Effector memory CD4-positive, alpha-beta T cell (primary cell): Measurements from ENCODE around the gene TMEM145.

Experiments used
- DNase-seq, 3 donors: peaks; one replicate each; pipeline ENCODE4 v3.0.0-alpha.2; 2020
- H3K27ac ChIP-seq: 2 replicates; pipeline ENCODE4 v1.7.0; 2013; ENCODE audit warnings: mild to moderate bottlenecking, low read length, moderate library complexity; ENCODE audit not compliant: insufficient read depth, poor library complexity, severe bottlenecking
- H3K27me3 ChIP-seq: replicated peaks from 2 replicates; pipeline ENCODE4 v1.7.0; 2013; ENCODE audit warnings: mild to moderate bottlenecking, low read length; ENCODE audit not compliant: insufficient read depth, control insufficient read depth, poor library complexity, severe bottlenecking
- H3K36me3 ChIP-seq: 2 replicates; pipeline ENCODE4 v1.7.0; 2013; ENCODE audit warnings: mild to moderate bottlenecking, low read length, moderate library complexity; ENCODE audit not compliant: control insufficient read depth, insufficient read depth
- H3K4me1 ChIP-seq: 2 replicates; pipeline ENCODE4 v1.7.0; 2013; ENCODE audit warnings: low read length, mild to moderate bottlenecking; ENCODE audit not compliant: control insufficient read depth, insufficient read depth, poor library complexity, severe bottlenecking
- H3K4me3 ChIP-seq: 2 replicates; pipeline ENCODE4 v1.7.0; 2013; ENCODE audit warnings: low read length, low read depth, mild to moderate bottlenecking; ENCODE audit not compliant: insufficient read depth, poor library complexity, severe bottlenecking
- H3K9me3 ChIP-seq: 2 replicates; pipeline ENCODE4 v1.7.0; 2013; ENCODE audit warnings: mild to moderate bottlenecking, low read length, moderate library complexity; ENCODE audit not compliant: control insufficient read depth

TMEM145 gene

DNA sequence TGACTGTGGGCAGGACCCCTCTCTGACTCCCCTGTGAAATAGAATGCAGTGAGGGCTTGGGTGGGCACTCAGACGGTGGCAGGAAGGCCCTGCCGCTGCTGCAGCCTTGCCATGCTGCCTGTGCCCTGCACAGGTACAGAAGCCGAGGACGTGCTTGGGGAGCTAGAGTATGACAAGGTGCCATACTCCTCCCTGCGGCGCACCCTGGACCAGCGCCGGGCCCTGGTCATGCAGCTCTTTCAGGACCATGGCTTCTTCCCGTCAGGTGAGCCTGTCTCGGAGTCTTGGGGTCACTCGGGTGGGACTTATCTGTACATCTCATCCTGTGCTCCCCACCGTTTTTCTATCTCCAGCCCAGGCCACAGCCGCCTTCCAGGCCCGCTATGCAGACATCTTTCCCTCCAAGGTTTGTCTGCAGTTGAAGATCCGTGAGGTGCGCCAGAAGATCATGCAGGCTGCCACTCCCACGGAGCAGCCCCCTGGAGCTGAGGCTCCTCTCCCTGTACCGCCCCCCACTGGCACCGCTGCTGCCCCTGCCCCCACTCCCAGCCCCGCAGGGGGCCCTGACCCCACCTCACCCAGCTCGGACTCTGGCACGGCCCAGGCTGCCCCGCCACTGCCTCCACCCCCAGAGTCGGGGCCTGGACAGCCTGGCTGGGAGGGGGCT, 18.5 kb upstream of the TMEM145 start:
- Histone ChIP-seq H3K4me3 (no peak overlapping the region), H3K27ac (no peak overlapping the region), H3K4me1 (peaks cover 5% of the 10 kb centered on the region), H3K36me3 (peaks cover 49% of the 10 kb centered on the region), H3K27me3 (no peaks in the 10 kb centered on the region), H3K9me3 (no peaks in the 10 kb centered on the region)
- no peak for DNase-seq

DNA sequence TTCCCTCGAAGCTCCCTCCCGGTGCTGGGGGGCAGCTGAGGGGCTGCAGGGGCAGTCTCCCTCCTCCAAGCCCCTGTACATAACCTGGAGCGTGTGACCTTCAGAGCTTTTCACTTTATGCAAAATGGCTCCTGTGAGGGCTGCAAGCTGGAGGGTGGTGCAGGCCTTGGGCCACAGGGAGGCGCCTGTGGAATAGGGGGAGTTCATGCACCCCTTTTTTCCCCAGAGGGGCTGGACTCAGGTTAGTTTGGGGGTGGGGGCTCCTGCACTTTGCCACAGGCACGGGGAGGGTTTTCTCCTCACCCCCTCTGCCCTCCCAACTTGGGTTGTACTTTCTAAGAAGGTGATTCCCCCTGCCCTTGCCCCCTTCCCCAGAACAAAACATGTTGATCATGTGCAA, 17.8 kb upstream of the TMEM145 start:
- no peaks in the 10 kb centered on the region for H3K9me3 ChIP-seq
- no peaks in the 10 kb centered on the region for H3K27me3 ChIP-seq
- peaks cover 5% of the 10 kb centered on the region for H3K4me1 ChIP-seq
- no peak overlapping the region for H3K4me3 ChIP-seq
- H3K27ac ChIP-seq: no peak overlapping the region
- H3K36me3 ChIP-seq: peaks cover 42% of the 10 kb centered on the region
- DNase-seq: no peak

DNA sequence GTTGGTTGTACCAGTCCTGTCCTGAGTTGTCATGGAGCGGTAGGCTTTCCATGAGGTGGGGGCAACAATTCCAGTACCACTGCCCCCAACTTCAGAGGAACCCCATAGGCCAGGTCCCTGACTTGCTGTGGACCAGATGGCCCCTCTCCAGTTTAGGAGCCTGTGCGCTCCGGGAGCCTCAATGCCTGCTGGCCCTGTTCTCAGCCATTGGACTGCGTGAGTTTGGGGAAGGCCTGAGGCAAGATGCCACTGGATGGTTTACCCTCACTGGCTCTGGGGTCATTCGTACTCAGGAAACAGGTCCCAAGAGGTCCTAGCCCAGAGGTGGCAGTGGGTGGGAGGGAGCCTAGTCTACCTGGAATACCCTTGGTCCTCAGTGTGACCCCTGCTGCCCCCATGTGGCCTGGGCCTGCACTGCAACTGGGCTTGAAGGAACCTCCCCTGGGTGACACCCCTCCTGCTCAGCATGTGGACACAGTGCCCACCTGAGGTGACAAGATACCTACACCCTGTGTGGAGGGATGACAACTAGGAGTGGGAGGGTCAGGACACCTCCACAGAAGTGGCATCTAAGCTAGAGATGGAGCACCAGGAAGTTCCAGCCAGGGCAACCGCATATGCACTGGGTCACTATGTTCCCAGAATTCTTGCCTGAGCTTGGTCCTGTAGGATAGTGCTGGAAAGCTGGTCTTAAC, 17.1 kb upstream of the TMEM145 start:
- H3K27ac ChIP-seq: no peak overlapping the region
- no peaks in the 10 kb centered on the region for H3K27me3 ChIP-seq
- peaks cover 36% of the 10 kb centered on the region for H3K36me3 ChIP-seq
- no peaks in the 10 kb centered on the region for H3K9me3 ChIP-seq
- peaks cover 5% of the 10 kb centered on the region for H3K4me1 ChIP-seq
- H3K4me3 ChIP-seq: no peak overlapping the region
- DNase-seq: peak; percentile 73 to 81 (median 74)

DNA sequence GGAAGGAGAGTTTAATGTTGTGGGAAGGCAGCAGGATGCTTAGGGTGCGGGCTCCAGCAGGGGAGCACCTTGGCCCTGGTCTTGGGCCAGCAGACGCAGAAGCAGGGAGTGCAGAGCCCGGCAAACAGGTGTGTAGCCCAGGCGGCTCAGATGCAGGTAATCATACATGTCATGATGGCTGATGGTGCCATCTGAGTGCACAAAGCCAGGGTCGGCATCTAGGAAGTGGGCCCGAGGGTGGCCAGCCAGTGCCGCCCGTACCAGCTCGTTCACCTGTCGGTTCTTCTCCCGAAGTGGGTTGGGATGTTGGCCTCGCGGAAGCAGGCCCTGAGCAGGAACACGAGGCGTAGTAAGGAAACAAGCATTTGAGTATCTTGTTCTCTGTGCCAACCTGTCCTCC, 16.1 kb upstream of the TMEM145 start:
- H3K9me3 ChIP-seq: no peaks in the 10 kb centered on the region
- H3K36me3 ChIP-seq: peaks cover 27% of the 10 kb centered on the region
- no peaks in the 10 kb centered on the region for H3K27me3 ChIP-seq
- no peak overlapping the region for H3K27ac ChIP-seq
- no peak overlapping the region for H3K4me3 ChIP-seq
- peaks cover 7% of the 10 kb centered on the region for H3K4me1 ChIP-seq
- DNase-seq: no peak

DNA sequence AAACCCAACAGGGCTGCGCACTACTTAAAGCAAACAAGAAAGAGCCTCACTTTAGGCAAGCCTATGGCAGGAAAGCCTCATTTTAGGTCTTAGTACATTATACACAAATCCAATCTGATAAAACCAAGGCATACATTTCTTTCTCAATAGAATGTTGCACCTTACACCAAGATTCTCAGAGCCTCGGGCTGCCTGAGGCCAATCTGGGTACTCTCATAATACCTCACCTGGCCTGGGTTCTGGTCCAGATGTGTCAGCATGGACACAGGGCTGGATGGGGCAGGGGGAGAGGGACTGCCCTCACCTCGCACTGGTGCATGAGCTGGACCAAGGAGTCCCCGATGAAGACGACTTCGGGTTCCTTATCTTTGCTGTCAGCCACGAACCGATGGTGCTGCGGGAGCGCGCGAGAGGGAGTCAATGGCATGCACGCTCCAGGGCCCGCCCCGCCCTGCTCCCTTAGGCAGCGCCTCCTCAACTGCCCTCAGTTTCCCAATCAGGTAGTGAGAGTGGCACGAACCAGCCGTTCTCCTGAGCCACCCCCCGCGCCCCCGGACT, 11.4 kb upstream of the TMEM145 start, which contains the start of gene PRR19:
Gene PRR19 (plus strand): TSS at position 487 of the 558 bp plus-strand sequence. CDS start 7,453 bp downstream, outside the sequence.
- H3K4me1 ChIP-seq: peaks cover 13% of the 10 kb centered on the region
- no peaks in the 10 kb centered on the region for H3K9me3 ChIP-seq
- H3K27me3 ChIP-seq: no peaks in the 10 kb centered on the region
- H3K4me3 ChIP-seq: peak within 1 kb of the TSS; percentile 89
- H3K36me3 ChIP-seq: no peaks in the 10 kb centered on the region
- DNase-seq: no peak
- H3K27ac ChIP-seq: peak within 1 kb of the TSS; percentile 67

DNA sequence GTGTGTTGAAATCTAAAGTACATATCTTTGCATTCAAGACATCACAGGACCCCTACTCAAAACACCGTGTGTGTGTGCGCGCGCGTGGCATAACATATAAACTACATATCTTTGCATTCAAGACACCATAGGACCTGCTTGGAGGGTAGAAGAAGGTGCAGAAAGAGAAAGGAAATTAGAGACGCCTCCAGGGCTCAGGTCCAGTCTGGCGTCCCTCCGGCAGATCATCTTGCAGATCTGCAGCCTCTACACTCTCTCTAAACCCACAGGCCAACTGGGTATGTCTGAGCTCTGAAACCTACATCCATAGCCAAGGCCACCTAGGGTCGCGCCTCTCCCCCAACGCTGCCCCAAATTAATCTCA, 10.0 kb upstream of the TMEM145 start:
- Histone ChIP-seq H3K36me3 (no peaks in the 10 kb centered on the region), H3K27ac (no peak overlapping the region), H3K4me3 (peak overlapping the region; percentile 89), H3K27me3 (no peaks in the 10 kb centered on the region), H3K9me3 (no peaks in the 10 kb centered on the region), H3K4me1 (peaks cover 13% of the 10 kb centered on the region)
- DNase-seq: no peak

DNA sequence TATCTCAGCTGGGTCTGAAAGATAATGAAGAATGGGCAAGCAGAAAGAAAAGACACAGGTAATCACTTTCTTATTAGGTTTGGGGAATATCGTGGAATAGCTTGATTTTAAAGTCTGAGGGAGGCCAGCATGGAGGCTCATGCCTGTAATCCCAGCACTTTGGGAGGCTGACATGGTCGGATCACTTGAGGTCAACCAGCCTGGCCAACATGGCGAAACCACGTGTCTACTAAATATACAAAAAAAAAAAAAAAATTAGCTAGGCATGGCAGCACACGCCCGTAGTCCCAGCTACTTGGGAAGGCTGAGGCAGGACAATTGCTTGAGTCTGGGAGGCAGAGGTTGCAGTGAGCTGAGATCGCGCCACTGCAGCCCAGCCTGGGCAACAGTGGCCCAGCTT, 9.2 kb upstream of the TMEM145 start:
- Histone ChIP-seq H3K4me3 (no peak overlapping the region), H3K9me3 (no peaks in the 10 kb centered on the region), H3K27ac (no peak overlapping the region), H3K36me3 (no peaks in the 10 kb centered on the region), H3K4me1 (peaks cover 13% of the 10 kb centered on the region), H3K27me3 (no peaks in the 10 kb centered on the region)
- DNase-seq: no peak

DNA sequence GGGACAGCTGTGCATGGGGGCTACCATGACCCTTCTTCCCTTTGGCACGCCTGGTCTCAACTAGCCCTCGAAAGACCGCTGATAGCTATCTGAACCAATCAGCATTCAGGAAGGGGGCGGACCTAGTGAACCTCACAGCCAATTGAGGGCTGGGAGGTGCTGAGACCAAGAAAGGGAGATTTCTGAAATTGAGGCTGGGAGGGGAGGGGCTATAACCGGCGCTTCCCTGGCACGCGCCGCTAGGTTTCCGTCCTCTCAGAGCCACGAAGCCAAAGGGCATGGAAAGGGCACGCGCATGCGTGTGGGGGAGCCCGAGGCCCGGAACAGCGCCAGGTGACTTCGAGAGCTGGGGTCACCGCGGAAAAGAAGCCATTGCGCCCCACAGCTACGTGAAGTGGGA, 6.5 kb upstream of the TMEM145 start:
- DNase-seq: peak in 1 of 3 donors; percentile 37
- H3K27ac ChIP-seq: no peak overlapping the region
- H3K27me3 ChIP-seq: peaks cover 4% of the 10 kb centered on the region
- H3K4me1 ChIP-seq: peaks cover 10% of the 10 kb centered on the region
- no peaks in the 10 kb centered on the region for H3K36me3 ChIP-seq
- no peaks in the 10 kb centered on the region for H3K9me3 ChIP-seq
- H3K4me3 ChIP-seq: no peak overlapping the region

DNA sequence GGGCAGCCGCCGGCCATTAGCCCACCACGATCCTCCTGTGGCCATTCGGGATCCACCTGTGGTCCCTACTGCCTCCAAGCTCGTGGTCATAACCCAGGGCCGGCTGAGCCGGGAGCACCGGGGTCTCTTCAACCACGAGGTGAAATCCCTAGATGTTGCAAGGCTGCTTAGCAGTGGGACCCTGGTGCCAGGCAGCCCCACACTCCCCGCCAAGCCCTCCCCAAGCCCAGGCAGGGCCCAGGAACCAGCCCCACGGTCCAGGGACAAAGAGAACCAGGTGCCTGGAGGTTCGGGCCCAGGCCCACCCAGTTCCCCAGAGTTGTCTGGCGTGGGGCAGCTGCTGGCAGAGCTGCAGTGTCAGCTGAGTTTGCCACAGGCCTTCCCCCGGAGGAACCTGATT, 3.4 kb upstream of the TMEM145 start:
- Histone ChIP-seq H3K4me1 (peaks cover 12% of the 10 kb centered on the region), H3K27ac (no peak overlapping the region), H3K9me3 (no peaks in the 10 kb centered on the region), H3K36me3 (no peaks in the 10 kb centered on the region), H3K4me3 (no peak overlapping the region), H3K27me3 (peaks cover 21% of the 10 kb centered on the region)
- no peak for DNase-seq

DNA sequence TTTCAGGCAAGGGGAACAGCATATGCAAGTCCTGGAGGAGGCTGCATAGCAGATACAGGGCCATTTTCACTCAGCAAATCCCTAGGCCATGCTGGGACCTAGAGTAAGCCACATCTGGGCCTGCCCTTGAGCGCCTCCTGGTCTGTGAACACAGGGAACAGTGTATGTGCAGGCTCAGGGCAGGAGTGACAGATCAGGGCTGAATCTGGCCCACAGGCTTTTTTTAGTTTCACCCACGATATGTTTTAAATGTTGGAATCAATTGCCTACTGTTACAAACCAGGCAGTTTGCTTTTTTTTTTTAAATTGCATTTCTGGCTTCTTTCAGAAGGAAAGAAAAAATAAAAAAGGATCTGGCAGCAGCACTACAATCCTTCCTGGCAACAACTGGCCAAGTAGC, 1.5 kb upstream of the TMEM145 start:
- H3K9me3 ChIP-seq: no peaks in the 10 kb centered on the region
- H3K4me1 ChIP-seq: peaks cover 12% of the 10 kb centered on the region
- H3K4me3 ChIP-seq: no peak overlapping the region
- no peak overlapping the region for H3K27ac ChIP-seq
- H3K36me3 ChIP-seq: no peaks in the 10 kb centered on the region
- no peak for DNase-seq
- peaks cover 21% of the 10 kb centered on the region for H3K27me3 ChIP-seq
